Dermis microvascular lymphatic vessel endothelial cell (primary cell): ENCODE data around the gene SH3D19. TPM values are rescaled to one million over a fixed set of nuclear protein-coding genes. Genes with fewer than 3 reads are reported as not detected.
A peak's percentile ranks its signal among the peaks of the same experiment; 100 is the strongest.
"Not testable (repeated sequence)": the region's sequence is repeated elsewhere in the genome, so short reads cannot be mapped to it uniquely, and the experiment has no call there.

ENCODE experiments used
- DNase-seq, 2 donors: peaks; one replicate each; pipeline versions ENCODE4 v3.0.0 to v3.0.0-alpha.2; 2010; ENCODE audit warnings: low read depth in 2 of 2
- total RNA-seq: library from RNA; depleted of rRNA; stranded (reverse); fragments of >200 nt; gene quantifications from 2 replicates; pipeline ENCODE4 v1.2.1, GENCODE V29; 2014

Gene SH3D19
- total RNA-seq, 1 donor from 2014 or later, result 32.7 TPM

DNA sequence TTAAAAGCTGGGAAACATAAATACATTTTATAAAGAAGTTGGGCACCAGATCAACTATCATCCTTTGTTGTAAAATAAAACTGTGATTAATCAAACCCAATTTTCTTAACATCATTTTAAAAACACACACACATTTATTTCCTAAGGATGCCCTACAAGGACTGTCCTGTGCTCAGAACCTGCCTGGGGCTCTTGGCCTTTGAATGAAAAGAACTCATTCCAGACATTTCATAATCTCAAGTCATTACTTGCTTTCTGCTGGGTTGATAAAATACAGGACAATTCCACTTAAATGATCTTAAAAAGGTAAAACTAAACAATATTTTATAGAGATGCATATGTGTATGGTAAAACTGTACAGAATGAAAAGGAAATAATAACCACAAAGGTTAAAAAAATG lies 2.8 kb downstream of the SH3D19 start:
- DNase-seq, result no peak

- DNase-seq, result not testable (repeated sequence)
Measured at GRCh38 chr4:151322161-151322560, 3.2 kb downstream of the SH3D19 start.

DNA sequence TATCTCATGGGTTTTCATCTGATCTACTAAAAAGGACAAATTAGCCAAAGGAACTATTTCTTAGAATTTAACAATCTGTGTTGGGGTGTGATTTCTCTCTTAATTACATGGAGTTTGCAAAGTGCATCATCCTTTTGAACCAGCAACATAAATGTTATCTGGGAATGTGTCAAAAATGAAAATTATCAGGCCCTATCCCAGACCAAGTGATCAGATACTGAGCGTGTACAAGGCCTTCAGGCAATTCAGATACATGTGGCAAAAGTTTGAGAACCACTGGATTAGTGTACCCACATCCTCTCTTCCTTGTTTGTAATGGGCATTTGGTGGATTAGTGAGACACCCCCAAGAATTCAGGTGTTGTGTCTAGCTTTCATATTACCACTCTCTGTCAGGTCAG lies 3.8 kb downstream of the SH3D19 start:
- no peak for DNase-seq

GRCh38 chr4:151319490-151319889 lies 5.9 kb downstream of the SH3D19 start:
- no peak for DNase-seq

GRCh38 chr4:151318307-151319006 lies 6.9 kb downstream of the SH3D19 start:
- no peak for DNase-seq

- DNase-seq, result no peak
Measured at GRCh38 chr4:151316645-151317044, 8.8 kb downstream of the SH3D19 start.

- peak; percentile 72 to 74 for DNase-seq
Measured at GRCh38 chr4:151315212-151315886, 10.1 kb downstream of the SH3D19 start.

GRCh38 chr4:151314479-151314878 lies 10.9 kb downstream of the SH3D19 start:
- DNase-seq, result no peak

DNA sequence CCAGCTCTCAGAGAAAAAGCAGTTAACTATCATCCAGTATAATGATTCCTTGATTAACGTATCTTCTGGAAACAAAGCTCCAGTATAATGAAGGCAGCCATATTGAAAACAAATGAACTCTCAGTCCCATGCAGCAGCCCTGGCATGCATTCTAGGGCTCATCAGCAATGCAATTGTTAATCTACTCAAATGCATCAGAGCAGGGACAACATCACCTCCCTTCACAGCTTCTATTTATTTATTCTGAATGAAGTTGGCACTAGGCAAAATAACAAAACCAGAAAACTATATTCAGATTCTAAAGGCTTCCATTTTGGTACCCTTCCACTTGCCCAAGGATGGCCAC lies 11.4 kb downstream of the SH3D19 start:
- no peak for DNase-seq

- DNase-seq, result no peak
Measured at GRCh38 chr4:151313306-151314009, 11.9 kb downstream of the SH3D19 start.

DNA sequence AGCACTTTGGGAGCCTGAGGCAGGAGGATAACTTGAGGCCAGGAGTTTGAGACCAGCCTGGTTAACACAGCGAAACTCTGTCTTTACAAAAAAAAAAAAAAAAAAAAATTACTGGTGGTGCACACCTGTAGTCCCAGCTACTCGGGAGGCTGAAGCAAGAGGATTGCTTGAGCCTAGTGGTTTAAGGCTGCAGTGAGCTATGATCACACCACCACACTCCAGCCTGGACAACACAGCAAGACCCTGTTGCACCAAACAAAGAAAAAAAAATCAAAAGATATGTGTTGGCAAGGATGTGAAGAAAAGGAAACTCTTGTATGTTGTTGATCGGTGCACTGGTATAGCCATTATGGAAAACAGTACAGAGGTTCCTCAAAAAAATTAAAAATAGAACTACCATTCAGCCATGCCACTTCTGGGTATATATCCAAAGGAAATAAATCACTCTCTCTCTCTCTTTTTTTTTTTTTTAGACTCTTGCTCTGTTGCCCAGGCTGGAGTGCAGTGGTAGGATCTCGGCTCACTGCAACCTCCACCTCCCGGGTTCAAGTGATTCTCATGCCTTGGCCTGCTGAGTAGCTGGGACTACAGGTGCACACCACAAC lies 15.2 kb downstream of the SH3D19 start:
- no peak for DNase-seq

GRCh38 chr4:151304755-151305154 lies 20.6 kb downstream of the SH3D19 start:
- DNase-seq, result no peak

DNA sequence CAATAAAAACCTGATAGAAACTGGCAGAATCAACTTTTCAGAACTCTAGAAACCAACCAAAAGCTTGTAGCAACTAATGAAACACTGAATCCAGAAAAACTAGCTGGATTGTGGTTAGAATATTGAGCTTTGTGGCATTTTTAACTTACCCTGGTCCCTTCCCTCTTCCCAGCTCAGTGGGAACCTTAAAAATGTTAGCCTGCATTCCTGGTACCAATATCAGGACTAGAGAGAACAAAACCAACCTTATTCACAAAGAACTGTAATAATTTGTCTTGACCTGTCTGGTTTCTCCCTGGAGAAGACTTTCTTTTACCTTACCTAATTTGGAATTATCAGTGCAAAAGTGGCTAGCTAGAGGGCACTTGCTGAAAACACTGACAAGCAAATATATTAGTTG lies 21.2 kb downstream of the SH3D19 start:
- no peak for DNase-seq

DNA sequence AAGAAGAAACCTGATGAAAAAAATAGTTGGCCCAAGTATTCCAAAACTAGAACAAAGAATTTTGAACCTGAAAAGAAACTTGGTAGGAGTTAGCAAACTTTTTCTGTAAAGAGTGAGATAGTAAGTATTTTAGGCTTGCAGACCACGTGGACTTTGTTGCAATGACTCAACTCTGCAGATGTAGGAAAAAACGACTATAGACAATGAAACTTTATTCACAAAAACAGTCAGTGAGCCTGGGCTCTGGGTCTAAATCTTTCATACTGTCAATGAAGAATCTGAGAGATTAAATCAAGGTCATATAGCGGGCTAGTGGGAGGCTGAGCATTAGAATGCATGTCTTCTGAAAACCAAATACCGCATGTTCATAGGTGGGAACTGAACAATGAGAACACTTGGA lies 23.0 kb downstream of the SH3D19 start:
- peak in 1 of 2 donors; percentile 40 for DNase-seq

GRCh38 chr4:151297170-151297569 lies 28.2 kb downstream of the SH3D19 start:
- no peak for DNase-seq

DNA sequence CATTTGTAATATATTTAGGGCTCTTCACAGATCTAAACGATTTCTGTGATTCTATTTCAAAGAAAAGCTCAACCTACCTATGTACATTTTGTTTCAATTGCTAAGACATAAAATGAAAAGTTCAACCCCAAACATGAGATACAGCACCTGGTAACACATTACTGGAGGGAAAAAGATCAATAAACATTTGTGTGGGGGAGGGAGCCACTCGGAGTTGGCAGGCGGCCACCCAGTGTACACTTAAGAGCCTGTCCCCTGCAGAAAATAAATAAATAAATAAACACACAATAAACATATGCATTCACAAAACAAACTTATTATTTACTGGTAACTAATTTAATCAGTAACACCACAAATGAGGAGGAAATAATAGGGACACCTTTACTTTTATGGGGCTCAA lies 29.2 kb downstream of the SH3D19 start:
- no peak for DNase-seq

- no peak for DNase-seq
Measured at GRCh38 chr4:151294833-151295496, 30.4 kb downstream of the SH3D19 start.

GRCh38 chr4:151292038-151292437 lies 33.4 kb downstream of the SH3D19 start:
- DNase-seq, result no peak

DNA sequence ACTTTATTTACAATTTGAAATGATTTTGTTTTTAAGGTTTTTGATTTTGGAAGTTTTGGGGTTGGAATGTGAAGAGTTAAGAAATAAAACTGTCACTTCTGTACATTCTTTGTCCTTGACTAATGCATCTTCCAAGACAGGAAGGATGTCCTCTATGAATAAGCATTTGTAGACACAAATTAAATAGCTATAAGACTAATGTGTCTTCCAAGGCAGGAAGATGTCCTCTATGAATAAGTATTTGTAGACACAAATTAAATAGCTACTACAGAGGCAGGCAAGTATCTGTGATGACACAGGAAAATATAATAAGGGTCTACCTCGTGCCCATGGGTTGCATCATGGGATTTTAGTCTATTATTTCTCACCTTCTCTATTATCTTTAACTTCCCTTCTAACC lies 33.9 kb downstream of the SH3D19 start:
- DNase-seq, result no peak

GRCh38 chr4:151287409-151287808 lies 38.0 kb downstream of the SH3D19 start:
- peak in 1 of 2 donors; percentile 45 for DNase-seq

DNA sequence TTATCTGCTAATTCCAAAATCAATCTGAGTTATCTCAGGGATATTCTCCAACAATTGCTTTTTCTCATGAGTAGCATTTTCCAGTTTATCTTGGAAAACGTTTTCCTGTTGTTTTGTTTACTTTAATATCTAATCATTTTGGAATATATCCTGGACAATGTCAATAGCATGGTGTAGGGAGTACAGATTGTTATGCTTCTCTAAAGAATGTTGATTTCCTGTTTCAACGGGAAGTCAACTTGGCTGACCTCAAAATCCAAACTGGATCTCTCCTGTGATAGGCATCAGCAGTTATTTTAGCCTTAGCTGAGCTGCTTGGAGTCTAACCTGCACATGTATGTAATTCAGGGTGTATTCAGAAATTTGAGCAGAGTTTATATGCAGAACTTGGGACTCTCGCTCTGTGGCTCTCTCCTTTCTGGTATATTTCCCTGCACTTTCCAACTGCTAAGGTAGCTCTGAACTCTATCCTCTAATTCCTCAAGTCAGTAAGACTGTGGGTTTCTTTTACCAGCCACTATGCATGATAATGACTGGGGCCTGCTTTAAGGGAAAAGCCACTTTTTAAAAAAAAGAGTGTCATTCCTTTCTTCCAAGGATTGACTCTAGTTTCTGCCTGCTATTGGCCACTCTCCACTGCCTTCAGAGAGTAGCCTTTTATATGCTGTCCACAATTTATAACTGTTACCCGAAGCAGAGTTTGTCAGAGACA lies 40.7 kb downstream of the SH3D19 start:
- peak; percentile 39 to 85 for DNase-seq
